ENCODE measurements around the gene MAN2A1.

MAN2A1 gene

GRCh38 chr5:109709225-109709624, 19.5 kb downstream of the MAN2A1 start:
- no peak for DNase-seq

GRCh38 chr5:109711673-109712072, 21.9 kb downstream of the MAN2A1 start:
- DNase-seq: no peak

- no peak for DNase-seq
These were observed 23.7 kb downstream of the MAN2A1 start for GRCh38 chr5:109713453-109713852.

GRCh38 chr5:109714592-109714991, 24.9 kb downstream of the MAN2A1 start:
- no peak for DNase-seq

DNA sequence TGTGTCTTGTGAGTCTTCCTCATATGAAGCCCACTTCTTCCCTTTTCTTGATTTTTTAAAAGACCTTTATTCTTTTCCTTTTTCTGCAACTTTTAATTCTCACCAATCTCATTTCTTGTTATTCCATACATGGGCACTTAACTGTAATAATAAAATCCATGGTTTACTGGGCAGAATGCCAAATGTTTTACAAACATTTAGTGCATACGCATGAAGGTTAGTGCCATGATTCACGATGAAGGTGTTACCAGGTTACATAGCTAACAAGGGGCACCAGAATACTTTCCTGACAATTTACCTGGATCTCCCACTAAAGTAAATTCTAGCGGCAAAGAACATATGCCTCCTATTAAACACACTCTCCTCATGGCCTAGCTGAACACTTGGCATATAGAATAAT, 28.5 kb downstream of the MAN2A1 start:
- no peak for DNase-seq

DNA sequence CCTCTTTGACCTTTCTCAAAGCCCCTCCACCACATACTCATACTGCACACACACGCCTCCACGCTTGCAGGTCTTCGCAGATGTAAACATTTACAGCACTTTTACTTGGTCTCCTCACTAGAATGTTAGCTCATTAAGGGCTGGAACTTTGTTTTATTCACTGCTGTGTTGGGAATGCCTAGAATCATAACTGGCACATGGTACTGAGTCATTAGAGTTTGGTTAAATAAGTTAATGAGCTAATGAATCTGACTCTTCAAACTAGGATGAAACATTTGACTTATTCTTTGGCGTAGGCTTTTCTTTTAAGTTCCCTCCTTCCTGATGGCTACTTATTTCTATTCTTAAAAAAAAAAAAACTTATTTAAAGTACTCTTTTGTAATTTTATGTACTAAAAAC, 28.9 kb downstream of the MAN2A1 start:
- no peak for DNase-seq

GRCh38 chr5:109719978-109720377, 30.3 kb downstream of the MAN2A1 start:
- DNase-seq: no peak

GRCh38 chr5:109721741-109722140, 32.0 kb downstream of the MAN2A1 start:
- peak; percentile 70 for DNase-seq

GRCh38 chr5:109723606-109724005, 33.9 kb downstream of the MAN2A1 start:
- no peak for DNase-seq

GRCh38 chr5:109725135-109725534, 35.4 kb downstream of the MAN2A1 start:
- no peak for DNase-seq

GRCh38 chr5:109739741-109740728, 50.3 kb downstream of the MAN2A1 start:
- DNase-seq: no peak

DNA sequence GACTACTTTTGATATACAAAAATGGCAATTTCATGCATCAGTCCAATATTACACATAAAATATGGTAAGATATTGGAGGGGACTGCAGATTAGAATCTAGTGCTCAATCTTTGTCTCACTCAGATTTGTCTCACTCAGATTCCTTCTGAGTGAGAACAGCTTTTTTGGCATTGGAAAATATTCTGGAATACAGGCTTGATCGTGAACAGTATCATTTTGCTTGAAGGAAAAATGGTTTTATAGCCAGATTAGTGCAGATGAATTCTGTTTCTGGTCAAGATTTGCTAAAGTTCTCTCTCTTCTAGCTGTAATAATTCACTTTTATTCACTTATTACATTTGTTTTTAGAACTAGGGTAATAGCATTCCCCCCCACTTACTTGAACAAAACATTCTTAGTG, 51.2 kb downstream of the MAN2A1 start:
- DNase-seq: no peak

DNA sequence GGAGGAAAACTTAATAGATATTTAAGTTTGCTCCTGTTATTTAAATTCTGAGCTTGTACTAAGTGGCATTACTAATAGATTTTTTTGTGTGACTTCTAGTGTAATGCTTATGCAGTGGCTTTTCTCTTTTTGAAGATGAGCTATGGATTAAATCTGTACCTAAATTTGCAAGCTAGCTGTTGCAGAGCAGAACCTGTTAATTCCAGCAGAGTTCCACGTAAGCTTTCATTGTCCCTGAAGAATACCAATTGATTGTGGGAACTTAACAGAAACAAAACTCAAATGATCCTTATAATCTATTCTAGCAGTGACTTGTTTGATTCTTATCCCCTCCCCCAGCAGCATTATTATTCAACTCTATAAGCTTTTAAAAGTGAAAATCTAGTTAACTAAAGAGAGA, 51.7 kb downstream of the MAN2A1 start:
- DNase-seq: no peak

GRCh38 chr5:109743041-109743531, 53.4 kb downstream of the MAN2A1 start:
- DNase-seq: no peak

DNA sequence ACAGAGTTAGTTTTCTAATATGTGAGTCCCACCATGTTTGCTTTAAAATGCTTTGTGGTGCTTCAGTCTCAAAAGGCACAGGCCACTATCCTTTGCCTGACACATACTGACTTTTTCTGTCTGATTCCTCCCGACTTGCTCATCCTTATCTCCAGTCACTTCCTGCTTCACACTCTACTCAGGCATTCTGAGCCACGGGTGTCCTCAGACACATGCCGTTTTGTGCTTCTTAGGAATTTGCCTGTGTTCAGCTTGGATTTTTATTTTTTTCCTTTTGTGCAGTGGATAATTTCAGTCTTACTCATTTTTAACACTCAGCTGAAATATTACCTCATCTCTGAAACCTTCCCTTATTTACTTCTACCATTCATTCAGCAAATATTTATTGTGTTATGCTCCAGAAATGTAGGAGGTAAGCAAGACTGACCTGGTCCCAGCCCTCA, 54.1 kb downstream of the MAN2A1 start:
- DNase-seq: no peak

GRCh38 chr5:109744261-109744660, 54.5 kb downstream of the MAN2A1 start:
- DNase-seq: no peak

GRCh38 chr5:109748546-109748945, 58.8 kb downstream of the MAN2A1 start:
- DNase-seq: no peak

DNA sequence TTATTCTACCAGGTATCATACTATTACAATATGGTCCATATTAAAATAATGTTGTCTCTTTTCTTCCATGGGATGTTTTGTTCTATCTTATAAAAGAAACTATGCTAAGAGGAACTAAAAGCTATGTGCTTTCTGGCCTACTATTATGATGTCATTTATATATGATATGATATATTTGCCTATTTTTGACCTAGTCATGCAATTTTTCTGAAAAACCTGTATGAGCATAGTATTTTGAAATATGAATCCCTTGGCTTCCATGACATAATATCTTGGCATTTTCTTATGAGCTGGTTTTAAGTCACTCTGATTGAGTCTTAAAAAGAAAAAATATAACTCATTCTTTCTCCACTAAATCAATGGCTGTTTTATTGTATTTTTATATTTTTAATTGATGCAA, 60.7 kb downstream of the MAN2A1 start:
- DNase-seq: no peak

GRCh38 chr5:109753279-109753678, 63.6 kb downstream of the MAN2A1 start:
- no peak for DNase-seq

DNA sequence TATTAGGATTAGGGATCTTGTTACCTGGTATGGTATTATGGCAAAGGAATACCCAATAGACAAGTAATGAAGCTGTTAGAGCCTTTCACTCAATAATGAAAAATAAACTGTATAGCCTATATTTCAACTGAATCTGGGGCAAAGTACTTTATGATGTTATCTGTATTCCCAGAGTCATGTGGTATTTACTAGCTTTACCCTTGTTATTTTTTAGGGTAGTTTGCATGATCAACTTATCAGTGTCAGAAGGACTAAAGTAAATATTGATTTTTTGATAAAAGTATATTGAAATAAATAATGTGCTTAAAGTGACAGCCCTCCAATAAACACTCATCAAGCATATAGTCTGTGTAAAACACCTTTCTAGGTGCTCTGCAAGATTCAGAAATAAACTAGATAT, 64.6 kb downstream of the MAN2A1 start:
- no peak for DNase-seq

GRCh38 chr5:109755761-109756160, 66.0 kb downstream of the MAN2A1 start:
- no peak for DNase-seq

GRCh38 chr5:109756543-109757185, 66.9 kb downstream of the MAN2A1 start:
- no peak for DNase-seq

DNA sequence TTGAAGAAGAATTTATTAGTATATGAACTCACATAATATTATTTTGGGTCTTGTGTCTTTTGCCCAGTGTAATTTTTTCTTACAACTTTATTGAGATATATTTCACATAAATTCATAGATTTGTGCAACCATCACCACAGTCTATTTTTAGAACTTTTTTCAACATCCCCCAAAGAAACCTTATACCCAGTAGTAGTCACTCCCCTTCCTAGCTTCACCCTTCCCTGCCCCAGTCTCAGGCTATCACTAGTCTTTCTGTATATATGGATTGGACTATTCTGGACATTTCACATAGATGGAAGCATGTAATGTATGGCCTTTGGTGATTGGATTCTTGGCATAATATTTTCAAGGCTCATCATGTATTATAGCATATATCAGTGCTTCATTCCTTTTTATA, 67.8 kb downstream of the MAN2A1 start:
- DNase-seq: no peak

DNA sequence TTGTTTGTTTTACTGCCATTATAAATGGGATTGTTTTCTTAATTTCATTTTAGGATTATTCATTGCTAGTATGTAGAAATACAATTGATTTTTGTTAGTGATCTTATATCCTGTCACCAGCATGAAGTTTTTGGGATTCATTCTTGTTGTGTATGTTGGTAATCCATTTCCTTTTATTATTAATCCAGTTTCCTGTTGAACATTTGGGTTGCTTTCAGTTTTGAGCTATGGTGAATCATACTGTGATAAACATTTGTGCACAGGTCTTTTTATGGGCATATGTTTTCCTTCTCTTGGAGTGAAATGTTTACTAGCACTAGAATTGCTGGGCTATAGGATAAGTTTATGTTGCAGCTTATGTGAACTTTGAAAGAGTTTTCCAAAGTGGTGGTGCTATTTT, 69.6 kb downstream of the MAN2A1 start:
- no peak for DNase-seq
